GM23248 (cell line): Measurements from ENCODE around the gene EIPR1. TPM values are rescaled to one million over a fixed set of nuclear protein-coding genes. Genes with fewer than 3 reads are reported as not detected.

Source experiments
- DNase-seq: peaks from one replicate; pipeline ENCODE4 v3.0.0-alpha.2; 2015
- H2AFZ ChIP-seq: fragments of 200-600 bp; sonication (generic); 2 replicates; pipeline ENCODE4 v1.6.1; 2016; ENCODE audit warnings: antibody characterized with exemption
- H3F3A ChIP-seq: fragments of 200-600 bp; sonication (generic); 2 replicates; pipeline ENCODE4 v1.6.1; 2016; ENCODE audit warnings: mild to moderate bottlenecking, antibody characterized with exemption, mixed run types; ENCODE audit not compliant: insufficient read depth
- H3K27ac ChIP-seq: fragments of 200-600 bp; sonication (generic); 2 replicates; pipeline ENCODE4 v1.5.1; 2016; ENCODE audit warnings: mild to moderate bottlenecking
- H3K27me3 ChIP-seq: fragments of 200-600 bp; sonication (generic); replicated peaks from 2 replicates; pipeline ENCODE4 v1.6.1; 2016; ENCODE audit warnings: mild to moderate bottlenecking; ENCODE audit not compliant: insufficient read depth
- H3K36me3 ChIP-seq: fragments of 200-600 bp; sonication (generic); 2 replicates; pipeline ENCODE4 v1.6.1; 2016; ENCODE audit warnings: low read depth, mild to moderate bottlenecking
- H3K4me1 ChIP-seq: fragments of 200-600 bp; sonication (generic); 2 replicates; pipeline ENCODE4 v1.6.1; 2016; ENCODE audit warnings: mild to moderate bottlenecking; ENCODE audit not compliant: insufficient read depth
- H3K4me2 ChIP-seq: fragments of 200-600 bp; sonication (generic); one replicate; pipeline ENCODE4 v1.6.1; 2016; ENCODE audit warnings: mild to moderate bottlenecking; ENCODE audit not compliant: unreplicated experiment
- H3K4me3 ChIP-seq: fragments of 200-600 bp; sonication (generic); 2 replicates; pipeline ENCODE4 v1.5.1; 2016; ENCODE audit warnings: mild to moderate bottlenecking
- H3K79me2 ChIP-seq: fragments of 200-600 bp; sonication (generic); 2 replicates; pipeline ENCODE4 v1.6.1; 2016; ENCODE audit warnings: mild to moderate bottlenecking; ENCODE audit not compliant: insufficient read depth
- H3K9ac ChIP-seq: fragments of 200-600 bp; sonication (generic); 2 replicates; pipeline ENCODE4 v1.6.1; 2016; ENCODE audit warnings: mild to moderate bottlenecking
- H3K9me2 ChIP-seq: fragments of 200-600 bp; sonication (generic); 2 replicates; pipeline ENCODE4 v1.6.1; 2016; ENCODE audit warnings: mixed run types, mild to moderate bottlenecking, moderate library complexity; ENCODE audit not compliant: insufficient read depth
- H3K9me3 ChIP-seq: fragments of 200-600 bp; sonication (generic); one replicate; pipeline ENCODE4 v1.6.1; 2017; ENCODE audit warnings: low read depth
- H4K20me1 ChIP-seq: fragments of 200-600 bp; sonication (generic); 2 replicates; pipeline ENCODE4 v1.6.0; 2016; ENCODE audit not compliant: insufficient read depth
- EZH2 ChIP-seq: fragments of 200-600 bp; sonication (generic); IDR thresholded peaks from 2 replicates; pipeline ENCODE4 v1.6.1; 2018; ENCODE audit warnings: antibody characterized with exemption, mild to moderate bottlenecking; ENCODE audit not compliant: insufficient read depth, poor library complexity, severe bottlenecking
- EZH2phosphoT487 ChIP-seq: fragments of 200-600 bp; sonication (generic); IDR thresholded peaks from 2 replicates; pipeline ENCODE4 v1.6.1; 2018; ENCODE audit warnings: antibody characterized with exemption, moderate library complexity, mild to moderate bottlenecking, low read depth; ENCODE audit not compliant: insufficient read depth
- WGBS, 2 experiments: methylation state at CpG; one replicate each; pipeline ENCODE4 v1.1.6; 2015 to 2017; ENCODE audit warnings: low lambda C conversion rate in 2 of 2, low coverage in 1 of 2; ENCODE audit errors: missing lambda C conversion rate in 2 of 2; 5-methylcytosine and 5-hydroxymethylcytosine counted together
- in situ Hi-C: fragments of 300-500 bp; cut with MboI; formaldehyde crosslinking; loops from 2 replicates; pipeline ENCODE4 v1.15.0; 2020
- polyA plus RNA-seq: library from polyadenylated mRNA; unstranded; fragments of >200 nt; fragmentation: Nextera tagmentation; extraction: Ambion mirVana; gene quantifications from 2 replicates; pipeline ENCODE4 v1.2.1, GENCODE V29; 2016
- total RNA-seq: library from RNA; depleted of rRNA; stranded (reverse); fragments of >200 nt; shearing (Covaris generic); gene quantifications from 2 replicates; pipeline ENCODE4 v1.2.3, GENCODE V29; 2014

EIPR1 gene
- total and polyA plus RNA-seq, 2 experiments from 2014 or later, result 20.2 to 46.5 TPM

GRCh38 chr2:3154146-3154545 lies 223.5 kb downstream of the EIPR1 start:
- H3F3A ChIP-seq, result no peaks in the 10 kb centered on the region
- H3K9me2 ChIP-seq, result no peaks in the 10 kb centered on the region
- H3K27me3 ChIP-seq, result no peaks in the 10 kb centered on the region
- H3K36me3 ChIP-seq, result no peaks in the 10 kb centered on the region
- no peaks in the 10 kb centered on the region for H4K20me1 ChIP-seq
- H3K27ac ChIP-seq, result no peak overlapping the region
- H3K79me2 ChIP-seq, result no peaks in the 10 kb centered on the region
- no peaks in the 10 kb centered on the region for H3K9me3 ChIP-seq
- no peak overlapping the region for H3K4me3 ChIP-seq
- H3K4me1 ChIP-seq, result no peaks in the 10 kb centered on the region
- DNase-seq, result no peak
- no peak for TF ChIP-seq EZH2
- no peak for TF ChIP-seq EZH2phosphoT487
- in situ Hi-C loops, result no loop called here
- no peak overlapping the region for H3K9ac ChIP-seq
- no peak overlapping the region for H3K4me2 ChIP-seq
- WGBS, 2 experiments, result 95% methylated on average over 7 of the region's 7 CpGs
- H2AFZ ChIP-seq, result no peak overlapping the region

DNA sequence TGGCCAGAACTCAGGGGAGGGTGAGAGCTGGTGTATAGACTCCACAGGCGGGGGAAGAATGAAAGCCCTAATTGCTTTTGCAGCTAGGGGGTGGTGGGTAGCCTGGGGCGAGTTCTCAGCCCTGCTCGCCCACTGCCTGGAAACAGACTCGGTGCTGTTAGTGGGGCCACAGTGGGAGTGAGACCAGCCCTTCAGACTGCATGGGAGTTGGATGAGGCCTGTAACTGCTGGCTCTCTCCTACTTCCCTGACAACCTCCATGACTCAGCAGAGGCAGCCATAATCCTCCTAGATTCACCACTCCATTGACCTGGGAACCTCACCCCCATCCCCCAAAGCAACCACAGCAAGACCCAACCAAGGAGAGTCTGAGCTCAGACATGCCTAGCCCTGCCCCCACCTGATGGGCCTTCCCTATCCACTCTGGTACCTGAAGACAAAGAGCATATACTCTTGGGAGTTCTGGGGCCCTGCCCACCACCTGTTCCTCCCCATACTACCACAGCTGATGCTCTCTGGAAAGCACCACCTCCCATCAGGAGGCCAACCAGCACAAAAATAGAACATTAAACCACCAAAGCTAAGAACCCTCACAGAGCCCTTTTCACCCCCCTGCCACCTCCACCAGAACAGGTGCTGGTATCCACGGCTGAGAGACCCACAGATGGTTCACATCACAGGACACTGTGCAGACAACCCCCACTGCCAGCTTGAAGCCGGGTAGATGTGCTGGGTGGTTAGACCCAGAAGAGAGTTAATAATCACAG lies 226.3 kb downstream of the EIPR1 start:
- Histone ChIP-seq H3K9ac (no peak overlapping the region), H3K27ac (no peak overlapping the region), H3K27me3 (no peaks in the 10 kb centered on the region), H2AFZ (no peak overlapping the region), H3K36me3 (no peaks in the 10 kb centered on the region), H4K20me1 (no peaks in the 10 kb centered on the region), H3F3A (no peaks in the 10 kb centered on the region), H3K4me2 (no peak overlapping the region), H3K79me2 (no peaks in the 10 kb centered on the region), H3K9me2 (no peaks in the 10 kb centered on the region), H3K4me3 (no peak overlapping the region), H3K4me1 (no peaks in the 10 kb centered on the region), H3K9me3 (no peaks in the 10 kb centered on the region)
- TF ChIP-seq EZH2phosphoT487, result no peak
- no peak for TF ChIP-seq EZH2
- DNase-seq, result no peak
- WGBS, 2 experiments, result 70 to 78% methylated on average over 6 of the region's 6 CpGs
- in situ Hi-C loops, result no loop called here

DNA sequence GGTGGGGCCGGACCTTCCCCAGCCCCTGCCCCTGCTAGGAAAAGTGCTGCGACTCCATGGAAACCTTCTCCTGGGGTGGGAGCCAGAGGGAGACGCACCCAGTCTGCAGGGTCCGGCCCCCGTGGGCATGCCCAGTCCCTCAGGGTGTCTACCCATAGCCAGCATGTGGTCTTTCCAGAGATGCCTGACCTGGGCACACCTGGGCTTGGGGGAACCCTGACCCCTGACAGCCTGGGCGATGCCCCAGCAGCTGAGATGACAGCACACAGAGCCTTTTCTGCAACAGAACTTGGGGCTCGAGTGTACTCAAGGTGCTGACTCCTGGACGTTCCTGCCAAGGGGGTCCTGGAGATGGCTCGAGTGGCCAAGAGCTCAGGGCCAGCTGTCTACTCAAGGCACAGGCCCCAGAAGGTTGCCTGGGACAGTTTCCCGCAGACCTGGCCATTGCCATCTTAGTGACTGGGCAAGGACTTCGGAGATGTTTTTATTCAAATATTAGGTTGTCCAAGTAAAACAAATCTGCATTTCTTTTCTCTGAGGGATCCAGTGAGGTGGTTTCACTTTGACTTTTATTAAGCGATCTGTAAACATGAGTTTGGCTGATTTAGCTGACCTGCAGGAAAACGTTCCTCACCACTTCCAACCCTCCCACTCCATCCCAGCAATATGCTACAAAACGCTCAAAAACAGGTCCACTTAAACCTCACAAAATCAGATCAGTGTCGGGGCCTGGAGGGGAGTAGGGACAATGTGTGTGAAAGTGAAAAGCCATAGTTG lies 228.0 kb downstream of the EIPR1 start:
- H3K4me2 ChIP-seq, result no peak overlapping the region

DNA sequence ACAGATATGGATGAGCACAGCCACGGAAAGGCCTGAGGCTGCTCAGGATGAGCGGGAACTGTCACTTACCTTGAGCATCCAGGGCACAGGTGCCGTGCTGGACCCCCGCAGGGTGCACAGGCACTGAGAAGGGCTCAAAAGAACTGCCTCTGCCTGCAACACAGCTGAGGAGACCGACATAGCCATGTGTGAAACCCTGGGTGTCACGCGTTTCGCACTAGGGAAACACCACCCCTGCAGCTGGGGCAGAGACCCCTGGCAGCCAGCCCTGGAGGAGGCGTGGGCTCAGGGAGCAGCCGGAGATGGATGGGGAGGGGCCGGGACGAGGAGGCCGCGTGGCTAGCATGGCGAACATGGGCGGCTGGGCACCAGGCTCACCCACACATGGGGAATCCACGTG lies 228.9 kb downstream of the EIPR1 start:
- in situ Hi-C loops, result no loop called here

More for the DNA sequence above, 228.0 kb downstream of the EIPR1 start:
- no peaks in the 10 kb centered on the region for H3K9me2 ChIP-seq
- 75 to 79% methylated on average over 14 to 15 of the region's 15 CpGs for WGBS, 2 experiments
- TF ChIP-seq EZH2 (no peak), EZH2phosphoT487 (no peak)
- H4K20me1 ChIP-seq, result no peaks in the 10 kb centered on the region
- no peak for DNase-seq
- H3F3A ChIP-seq, result no peaks in the 10 kb centered on the region
- no peak overlapping the region for H3K4me3 ChIP-seq
- no peak overlapping the region for H3K9ac ChIP-seq
- H3K4me1 ChIP-seq, result no peaks in the 10 kb centered on the region
- H3K27me3 ChIP-seq, result no peaks in the 10 kb centered on the region
- in situ Hi-C loops, result no loop called here
- no peaks in the 10 kb centered on the region for H3K36me3 ChIP-seq
- no peaks in the 10 kb centered on the region for H3K79me2 ChIP-seq
- no peak overlapping the region for H2AFZ ChIP-seq
- no peaks in the 10 kb centered on the region for H3K9me3 ChIP-seq
- no peak overlapping the region for H3K27ac ChIP-seq

More for the DNA sequence above, 228.9 kb downstream of the EIPR1 start:
- Histone ChIP-seq H3K4me2 (no peak overlapping the region), H3K9me3 (no peaks in the 10 kb centered on the region), H3K4me1 (no peaks in the 10 kb centered on the region), H3K27ac (no peak overlapping the region), H3K79me2 (no peaks in the 10 kb centered on the region), H3F3A (no peaks in the 10 kb centered on the region), H3K4me3 (no peak overlapping the region), H3K9ac (no peak overlapping the region), H3K27me3 (no peaks in the 10 kb centered on the region), H2AFZ (no peak overlapping the region), H4K20me1 (no peaks in the 10 kb centered on the region), H3K9me2 (no peaks in the 10 kb centered on the region), H3K36me3 (no peaks in the 10 kb centered on the region)
- DNase-seq, result no peak
- TF ChIP-seq EZH2 (no peak), EZH2phosphoT487 (no peak)
- WGBS, 2 experiments, result 78 to 82% methylated on average over 17 of the region's 17 CpGs
